ENCODE data around the gene ZNF296. TPM values are rescaled to one million over a fixed set of nuclear protein-coding genes. Genes with fewer than 3 reads are reported as not detected.

Gene ZNF296
- total RNA-seq, 1 experiment from 2014 or later, result 3.7 TPM

- Histone ChIP-seq H3K4me2 (no peak overlapping the region), H3K9me2 (ENCODE audit: insufficient read depth) (no peaks in the 10 kb centered on the region), H3K4me3 (no peak overlapping the region), H3K27me3 (ENCODE audit: insufficient read depth, low read depth) (no peaks in the 10 kb centered on the region), H2AFZ (no peak overlapping the region), H3K9me3 (ENCODE audit: insufficient read depth, low read depth) (no peaks in the 10 kb centered on the region), H3K79me2 (ENCODE audit: low read depth) (no peaks in the 10 kb centered on the region), H3K36me3 (ENCODE audit: low read depth) (no peaks in the 10 kb centered on the region), H3F3A (ENCODE audit: insufficient read depth, low read depth) (peaks cover 5% of the 10 kb centered on the region; the same call in 1 of the 2 replicates), H4K20me1 (ENCODE audit: insufficient read depth) (no peaks in the 10 kb centered on the region), H3K4me1 (replicated peaks; ENCODE audit: insufficient read depth) (no peaks in the 10 kb centered on the region), H3K27ac (no peak overlapping the region)
- ChIA-PET POLR2A (ENCODE audit: unreplicated experiment) (no interaction called here), CTCF (no interaction called here)
- no peak for TF ChIP-seq CTCF (conservative IDR thresholded peaks at IDR 0.05)
- no peak for TF ChIP-seq EZH2 (IDR thresholded peaks at IDR 0.05; ENCODE audit: low read depth)
- no TSS peak for BruUV-seq (replicated peaks)
- DNase-seq, result no peak
- intact Hi-C loops (cut with micrococcal nuclease; ENCODE audit: unreplicated experiment), result no loop called here
These were observed 51.0 kb downstream of the ZNF296 start for GRCh38 chr19:45025264-45025663.

DNA sequence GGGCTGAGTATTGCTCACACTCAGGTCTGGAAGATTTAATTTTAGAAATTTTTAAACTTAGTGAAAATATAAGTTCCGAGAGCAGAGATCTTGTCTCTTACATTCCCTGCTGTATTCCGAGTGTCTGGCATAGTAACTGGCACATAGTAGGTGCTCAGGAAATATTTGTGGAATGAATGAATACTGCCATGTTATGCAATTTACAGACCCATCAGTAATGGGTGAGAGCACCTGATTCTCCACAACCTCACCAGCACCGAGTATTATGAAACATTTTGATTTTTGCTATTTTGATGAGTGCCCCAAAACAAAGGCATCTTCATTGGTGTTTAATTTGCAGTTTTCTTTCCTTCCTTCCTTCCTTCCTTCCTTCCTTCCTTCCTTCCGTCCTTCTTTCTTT lies 53.2 kb downstream of the ZNF296 start:
- CTCF ChIA-PET, result no interaction called here
- no peak for DNase-seq

DNA sequence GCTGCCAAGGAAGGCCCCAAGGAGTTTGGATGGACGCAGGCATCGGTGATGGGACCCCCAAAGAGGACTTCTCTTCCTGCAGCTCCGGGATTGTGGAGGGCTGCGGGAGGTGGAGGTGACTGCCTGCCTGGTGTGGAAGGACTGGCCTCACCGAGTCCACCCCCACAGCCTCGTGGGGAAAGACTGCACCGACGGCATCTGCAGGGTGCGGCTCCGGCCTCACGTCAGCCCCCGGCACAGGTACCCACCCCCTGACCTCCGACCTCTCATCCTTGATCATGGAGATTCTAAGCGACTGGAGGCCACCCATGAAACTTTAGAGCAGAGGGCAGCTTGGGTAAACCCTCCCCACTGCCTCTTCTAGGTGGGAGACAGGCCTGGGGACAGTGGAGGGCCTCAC lies 54.3 kb downstream of the ZNF296 start:
- no peaks in the 10 kb centered on the region for H3K36me3 ChIP-seq (ENCODE audit: low read depth)

More for the DNA sequence above, 53.2 kb downstream of the ZNF296 start:
- Histone ChIP-seq H3K36me3 (ENCODE audit: low read depth) (no peaks in the 10 kb centered on the region), H3K9me3 (ENCODE audit: insufficient read depth, low read depth) (no peaks in the 10 kb centered on the region), H3F3A (ENCODE audit: insufficient read depth, low read depth) (no peaks in the 10 kb centered on the region), H3K79me2 (ENCODE audit: low read depth) (no peaks in the 10 kb centered on the region), H3K4me2 (no peak overlapping the region), H3K4me1 (replicated peaks; ENCODE audit: insufficient read depth) (no peaks in the 10 kb centered on the region), H3K27me3 (ENCODE audit: insufficient read depth, low read depth) (no peaks in the 10 kb centered on the region), H3K4me3 (no peak overlapping the region), H2AFZ (no peak overlapping the region), H4K20me1 (ENCODE audit: insufficient read depth) (no peaks in the 10 kb centered on the region), H3K9me2 (ENCODE audit: insufficient read depth) (no peaks in the 10 kb centered on the region), H3K27ac (no peak overlapping the region)
- intact Hi-C loops (cut with micrococcal nuclease; ENCODE audit: unreplicated experiment), result no loop called here
- TF ChIP-seq CTCF (conservative IDR thresholded peaks at IDR 0.05) (no peak), EZH2 (IDR thresholded peaks at IDR 0.05; ENCODE audit: low read depth) (no peak)
- POLR2A ChIA-PET (ENCODE audit: unreplicated experiment), result no interaction called here
- BruUV-seq (replicated peaks), result no TSS peak

More for the DNA sequence above, 54.3 kb downstream of the ZNF296 start:
- BruUV-seq (replicated peaks), result no TSS peak
- H3K79me2 ChIP-seq (ENCODE audit: low read depth), result no peaks in the 10 kb centered on the region
- DNase-seq, result no peak
- H3F3A ChIP-seq (ENCODE audit: insufficient read depth, low read depth), result no peaks in the 10 kb centered on the region
- POLR2A ChIA-PET (ENCODE audit: unreplicated experiment), result no interaction called here
- H3K27me3 ChIP-seq (ENCODE audit: insufficient read depth, low read depth), result no peaks in the 10 kb centered on the region
- intact Hi-C loops (cut with micrococcal nuclease; ENCODE audit: unreplicated experiment), result no loop called here
- no peaks in the 10 kb centered on the region for H3K9me3 ChIP-seq (ENCODE audit: insufficient read depth, low read depth)
- H3K9me2 ChIP-seq (ENCODE audit: insufficient read depth), result no peaks in the 10 kb centered on the region
- no peak overlapping the region for H2AFZ ChIP-seq
- CTCF ChIA-PET, result no interaction called here
- TF ChIP-seq EZH2 (IDR thresholded peaks at IDR 0.05; ENCODE audit: low read depth) (no peak), CTCF (conservative IDR thresholded peaks at IDR 0.05) (no peak)
- no peak overlapping the region for H3K27ac ChIP-seq
- H4K20me1 ChIP-seq (ENCODE audit: insufficient read depth), result no peaks in the 10 kb centered on the region
- no peak overlapping the region for H3K4me3 ChIP-seq
- H3K4me1 ChIP-seq (replicated peaks; ENCODE audit: insufficient read depth), result no peaks in the 10 kb centered on the region
- no peak overlapping the region for H3K4me2 ChIP-seq

Other genes starting within 250 kb of the ZNF296 start
- gene NECTIN2, start 230.2 kb downstream of the ZNF296 start, total RNA-seq (2021), result 115 and 136 TPM in 2 replicates
- 83.6 and 86.0 TPM in 2 replicates for gene TOMM40, start 185.2 kb downstream of the ZNF296 start, total RNA-seq (2021)
- 11.5 and 16.5 TPM in 2 replicates for gene APOE, start 170.7 kb downstream of the ZNF296 start, total RNA-seq (2021)
- gene APOC1, start 161.9 kb downstream of the ZNF296 start, total RNA-seq (2021), result 27.4 and 31.1 TPM in 2 replicates
- gene APOC4, start 134.2 kb downstream of the ZNF296 start, total RNA-seq (2021), result not detected in 2 replicates
- not detected in 2 replicates for gene APOC2, start 130.4 kb downstream of the ZNF296 start, total RNA-seq (2021)
- gene CLPTM1, start 121.1 kb downstream of the ZNF296 start, total RNA-seq (2021), result 98.2 and 111 TPM in 2 replicates
- 5.8 and 10.6 TPM in 2 replicates for gene RELB, start 75.0 kb downstream of the ZNF296 start, total RNA-seq (2021)
- gene CLASRP, start 37.4 kb downstream of the ZNF296 start, total RNA-seq (2021), result 74.1 and 76.8 TPM in 2 replicates
- gene GEMIN7, start 2.8 kb upstream of the ZNF296 start, total RNA-seq (2021), result 29.6 and 30.6 TPM in 2 replicates
- gene PPP1R37, start 16.7 kb upstream of the ZNF296 start, total RNA-seq (2021), result 41.1 and 49.5 TPM in 2 replicates
- gene NKPD1, start 84.5 kb upstream of the ZNF296 start, total RNA-seq (2021), result 0.37 and 0.75 TPM in 2 replicates
- 61.6 and 104 TPM in 2 replicates for gene TRAPPC6A, start 101.8 kb upstream of the ZNF296 start, total RNA-seq (2021)
- 11.5 and 17.8 TPM in 2 replicates for gene BLOC1S3, start 102.3 kb upstream of the ZNF296 start, total RNA-seq (2021)
- not detected in 2 replicates for gene EXOC3L2, start 168.9 kb upstream of the ZNF296 start, total RNA-seq (2021)
- 49.4 and 85.8 TPM in 2 replicates for gene MARK4, start 174.8 kb upstream of the ZNF296 start, total RNA-seq (2021)
- gene CKM, start 246.4 kb upstream of the ZNF296 start, total RNA-seq (2021), result not detected in 2 replicates

Data from PC-9 (cell line).